Keratinocyte (primary cell): ENCODE measurements around the gene TMEM181. TPM values are rescaled to one million over a fixed set of nuclear protein-coding genes. Genes with fewer than 3 reads are reported as not detected.

Experiments used
- DNase-seq: peaks from one replicate; pipeline ENCODE4 v3.0.0-alpha.2; 2011; ENCODE audit warnings: low read depth, missing footprints, low spot score
- FAIRE-seq: peaks from 2 replicates; lab custom pipeline; 2011; peaks lifted over from hg19 to GRCh38; lab: Jason Lieb, UNC
- H2AFZ ChIP-seq: 2 replicates; pipeline ENCODE4 v1.6.0; 2012; ENCODE audit warnings: low read length, control low read depth, inconsistent platforms; ENCODE audit not compliant: control insufficient read depth
- H3K27ac ChIP-seq: 2 replicates; pipeline ENCODE4 v1.5.1; 2011; ENCODE audit warnings: low read length; ENCODE audit not compliant: control insufficient read depth, insufficient read depth
- H3K27me3 ChIP-seq: 3 replicates; pipeline ENCODE4 v1.6.0; 2011; ENCODE audit warnings: low read length; ENCODE audit not compliant: control insufficient read depth, insufficient read depth; ENCODE audit errors: extremely low read depth
- H3K36me3 ChIP-seq, 2 experiments: 2 replicates in 1 of 2; 3 replicates in 1 of 2; pipeline ENCODE4 v1.5.1; 2011; ENCODE audit warnings: low read length in 2 of 2, mild to moderate bottlenecking in 1 of 2; ENCODE audit not compliant: control insufficient read depth in 2 of 2, insufficient read depth in 2 of 2; ENCODE audit errors: extremely low read depth in 1 of 2
- H3K4me1 ChIP-seq: 3 replicates; pipeline ENCODE4 v1.5.1; 2011; ENCODE audit warnings: low read length; ENCODE audit not compliant: control insufficient read depth, insufficient read depth; ENCODE audit errors: extremely low read depth
- H3K4me2 ChIP-seq: 3 replicates; pipeline ENCODE4 v1.6.0; 2011; ENCODE audit warnings: low read depth, low read length; ENCODE audit not compliant: control insufficient read depth, insufficient read depth; ENCODE audit errors: extremely low read depth
- H3K4me3 ChIP-seq, 3 experiments: fragments of 200-600 bp in 1 of 3; sonication (generic) in 1 of 3; 2 replicates in 2 of 3; 3 replicates in 1 of 3; pipeline ENCODE4 v1.5.1; 2011 to 2016; ENCODE audit warnings: low read length in 3 of 3, mild to moderate bottlenecking in 3 of 3, control low read depth in 2 of 3, inconsistent platforms in 1 of 3, low read depth in 1 of 3, mixed read lengths in 1 of 3, mixed run types in 1 of 3, moderate library complexity in 1 of 3; ENCODE audit not compliant: control insufficient read depth in 2 of 3, insufficient read depth in 2 of 3; ENCODE audit errors: extremely low read depth in 1 of 3
- H3K79me2 ChIP-seq: 2 replicates; pipeline ENCODE4 v1.6.0; 2012; ENCODE audit warnings: low read length; ENCODE audit not compliant: control insufficient read depth, insufficient read depth
- H3K9ac ChIP-seq: 3 replicates; pipeline ENCODE4 v1.6.0; 2011; ENCODE audit warnings: low read length; ENCODE audit not compliant: control insufficient read depth, insufficient read depth; ENCODE audit errors: extremely low read depth
- H3K9me1 ChIP-seq: 3 replicates; pipeline ENCODE4 v1.6.0; 2011; ENCODE audit warnings: low read length; ENCODE audit not compliant: control insufficient read depth, insufficient read depth; ENCODE audit errors: extremely low read depth
- H3K9me3 ChIP-seq: 2 replicates; pipeline ENCODE4 v1.5.1; 2012; ENCODE audit warnings: low read depth, low read length; ENCODE audit not compliant: control insufficient read depth
- H4K20me1 ChIP-seq: 3 replicates; pipeline ENCODE4 v1.6.0; 2011; ENCODE audit warnings: low read length; ENCODE audit not compliant: control insufficient read depth, insufficient read depth; ENCODE audit errors: extremely low read depth
- CTCF ChIP-seq, 3 experiments: IDR thresholded peaks in 1 of 3; conservative IDR thresholded peaks in 1 of 3; optimal IDR thresholded peaks in 1 of 3; 2 replicates in 2 of 3; 3 replicates in 1 of 3; pipeline versions ENCODE3 to v1.5.1; 2011; ENCODE audit warnings: low read length in 3 of 3, mild to moderate bottlenecking in 3 of 3, moderate library complexity in 2 of 3, control low read depth in 1 of 3, inconsistent platforms in 1 of 3; ENCODE audit not compliant: insufficient read depth in 2 of 3; ENCODE audit errors: extremely low read depth in 1 of 3
- EZH2 ChIP-seq: IDR thresholded peaks from one replicate; pipeline ENCODE4 v1.6.1; 2012; ENCODE audit warnings: inconsistent platforms, mild to moderate bottlenecking, low read length, moderate library complexity
- dilution Hi-C: fragments of 300-500 bp; cut with MboI; formaldehyde crosslinking; loops from one replicate; pipeline ENCODE4 v1.7.0; 2020; ENCODE audit warnings: low sequenced_read_pairs; ENCODE audit not compliant: extremely low pct_ligation_motif_present
- polyA plus RNA-seq, 5 experiments: library from polyadenylated mRNA; depleted of rRNA in 3 of 5; stranded (reverse) in 3 of 5; stranded (forward) in 1 of 5; unstranded in 1 of 5; fragments of >200 nt; gene quantifications; 1 replicate in 1 of 5; 2 replicates in 3 of 5; 3 replicates in 1 of 5; pipeline versions ENCODE4 v1.2.1 to v1.2.3, GENCODE V29; 2011 to 2012; ENCODE audit warnings: missing spikeins in 2 of 5, low read depth in 1 of 5, low replicate concordance in 1 of 5

Gene TMEM181
- polyA plus RNA-seq, 1 donor (not counting 4 experiments of a cell fraction or from before 2014, with no cell fraction given) = 31.9 TPM

DNA sequence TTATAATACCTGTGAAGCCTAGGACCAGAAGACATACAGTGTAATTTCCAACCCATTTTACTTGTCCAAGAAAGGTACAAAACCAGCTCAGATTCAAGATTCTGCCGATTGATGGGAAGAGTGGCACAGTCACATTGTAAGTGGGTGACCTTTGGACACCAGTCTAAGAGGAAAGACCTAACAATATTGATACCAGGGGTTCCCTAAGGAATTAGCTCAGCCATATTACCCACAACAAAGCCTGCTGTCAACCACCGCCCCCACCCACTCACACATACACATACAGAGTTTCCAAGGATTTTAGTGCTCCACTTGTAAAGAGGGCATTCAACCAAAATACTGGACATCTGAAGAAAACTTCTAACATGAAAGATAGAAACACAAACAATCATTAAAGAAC is 27.9 kb upstream of the TMEM181 start:
- no peaks in the 10 kb centered on the region for H3K36me3 ChIP-seq
- no peak for DNase-seq
- H3K9me1 ChIP-seq = no peaks in the 10 kb centered on the region
- no peak for FAIRE-seq
- TF ChIP-seq EZH2 (no peak), CTCF (optimal IDR thresholded peaks at IDR 0.05 in 1 of 3, IDR thresholded peaks at IDR 0.05 in 1 of 3, conservative IDR thresholded peaks at IDR 0.05 in 1 of 3; ENCODE audit: extremely low read depth in 1 of 3, insufficient read depth in 2 of 3, low read length in 3 of 3) (no peak)
- H3K9ac ChIP-seq = no peak overlapping the region
- H3K79me2 ChIP-seq = no peaks in the 10 kb centered on the region
- no peak overlapping the region for H3K27ac ChIP-seq
- H3K4me3 ChIP-seq = no peak overlapping the region
- no peaks in the 10 kb centered on the region for H3K4me1 ChIP-seq
- peaks cover 16% of the 10 kb centered on the region for H3K27me3 ChIP-seq
- no peaks in the 10 kb centered on the region for H4K20me1 ChIP-seq
- H2AFZ ChIP-seq = no peak overlapping the region
- no peak overlapping the region for H3K4me2 ChIP-seq
- dilution Hi-C loops = no loop called here
- H3K9me3 ChIP-seq = peaks cover 2% of the 10 kb centered on the region

DNA sequence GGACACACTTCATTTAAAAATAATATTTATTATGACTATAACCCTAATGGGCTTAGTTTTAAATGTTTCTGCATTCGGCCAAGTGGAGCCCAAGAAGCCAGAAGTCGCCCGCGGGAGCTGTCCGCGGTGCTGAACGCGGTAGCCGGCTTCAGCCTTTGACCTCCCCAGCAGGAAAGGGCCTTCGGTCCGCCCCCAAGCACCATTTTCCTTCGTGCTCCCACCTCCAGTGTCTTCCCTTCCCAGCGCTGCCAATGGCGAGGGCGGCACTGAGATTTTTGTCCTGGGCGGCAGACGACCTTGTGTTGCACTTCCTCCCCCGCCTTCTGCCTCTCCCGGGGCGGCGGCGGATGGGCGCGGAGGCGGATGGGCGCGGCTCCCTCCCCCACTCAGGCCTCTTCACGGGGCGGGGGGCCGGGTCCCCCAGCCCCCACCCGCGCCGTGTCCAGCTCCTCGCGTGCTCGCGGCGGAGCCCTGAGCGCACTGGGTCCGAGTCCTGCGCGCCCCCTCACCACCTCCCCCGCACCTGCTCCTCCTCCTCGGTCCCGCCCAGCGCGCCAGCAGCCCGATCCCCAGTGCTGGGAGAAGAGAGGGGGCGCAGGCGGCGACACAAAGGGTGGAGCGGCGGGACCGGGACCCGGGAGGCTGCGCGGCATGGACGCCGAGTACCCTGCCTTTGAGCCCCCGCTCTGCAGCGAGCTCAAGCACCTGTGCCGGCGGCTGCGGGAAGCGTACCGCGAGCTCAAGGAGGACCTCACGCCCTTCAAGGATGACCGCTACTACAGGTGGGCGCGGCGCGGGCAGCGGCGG is 23.6 kb upstream of the TMEM181 start:
- Histone ChIP-seq H3K9me3 (no peaks in the 10 kb centered on the region), H3K79me2 (no peaks in the 10 kb centered on the region), H3K36me3 (no peaks in the 10 kb centered on the region), H3K4me2 (peak overlapping the region; percentile 45), H3K9ac (no peak overlapping the region), H3K27ac (no peak overlapping the region), H3K9me1 (no peaks in the 10 kb centered on the region), H3K4me3 (peak overlapping the region; percentile 14 to 44 (median 29)), H3K4me1 (no peaks in the 10 kb centered on the region), H4K20me1 (no peaks in the 10 kb centered on the region), H3K27me3 (peaks cover 42% of the 10 kb centered on the region), H2AFZ (no peak overlapping the region)
- FAIRE-seq = no peak
- TF ChIP-seq CTCF (optimal IDR thresholded peaks at IDR 0.05 in 1 of 3, IDR thresholded peaks at IDR 0.05 in 1 of 3, conservative IDR thresholded peaks at IDR 0.05 in 1 of 3; ENCODE audit: extremely low read depth in 1 of 3, insufficient read depth in 2 of 3, low read length in 3 of 3) (no peak), EZH2 (peak; percentile 74)
- dilution Hi-C loops = no loop called here
- DNase-seq = no peak
